Effector memory CD4-positive, alpha-beta T cell (primary cell): ENCODE results near the gene RAB3GAP1.

Source experiments
- DNase-seq, 3 donors: peaks; one replicate each; pipeline ENCODE4 v3.0.0-alpha.2; 2020
- H3K27ac ChIP-seq: 2 replicates; pipeline ENCODE4 v1.7.0; 2013; ENCODE audit warnings: mild to moderate bottlenecking, low read length, moderate library complexity; ENCODE audit not compliant: insufficient read depth, poor library complexity, severe bottlenecking
- H3K27me3 ChIP-seq: replicated peaks from 2 replicates; pipeline ENCODE4 v1.7.0; 2013; ENCODE audit warnings: mild to moderate bottlenecking, low read length; ENCODE audit not compliant: insufficient read depth, control insufficient read depth, poor library complexity, severe bottlenecking
- H3K36me3 ChIP-seq: 2 replicates; pipeline ENCODE4 v1.7.0; 2013; ENCODE audit warnings: mild to moderate bottlenecking, low read length, moderate library complexity; ENCODE audit not compliant: control insufficient read depth, insufficient read depth
- H3K4me1 ChIP-seq: 2 replicates; pipeline ENCODE4 v1.7.0; 2013; ENCODE audit warnings: low read length, mild to moderate bottlenecking; ENCODE audit not compliant: control insufficient read depth, insufficient read depth, poor library complexity, severe bottlenecking
- H3K4me3 ChIP-seq: 2 replicates; pipeline ENCODE4 v1.7.0; 2013; ENCODE audit warnings: low read length, low read depth, mild to moderate bottlenecking; ENCODE audit not compliant: insufficient read depth, poor library complexity, severe bottlenecking
- H3K9me3 ChIP-seq: 2 replicates; pipeline ENCODE4 v1.7.0; 2013; ENCODE audit warnings: mild to moderate bottlenecking, low read length, moderate library complexity; ENCODE audit not compliant: control insufficient read depth

Gene RAB3GAP1

DNA sequence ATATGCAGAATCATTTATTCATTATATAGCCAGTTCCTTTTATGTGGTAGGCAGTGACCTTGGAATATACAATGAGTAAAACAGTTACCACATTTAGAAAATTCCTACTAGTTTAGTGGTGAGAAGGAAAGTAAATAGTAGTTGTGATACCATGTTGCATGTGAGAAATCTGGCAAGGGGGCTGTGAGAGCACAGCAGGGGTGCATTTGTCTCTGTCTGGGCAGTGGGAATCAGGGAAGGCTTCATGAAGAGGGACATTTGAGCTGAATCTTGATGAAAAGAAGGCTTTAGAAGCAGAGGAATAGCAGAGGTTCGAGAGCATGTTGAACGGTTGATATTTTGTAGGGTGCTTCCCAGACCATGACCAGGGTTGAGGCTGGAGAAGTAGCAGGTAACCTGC, 78.7 kb downstream of the RAB3GAP1 start:
- Histone ChIP-seq H3K9me3 (no peaks in the 10 kb centered on the region), H3K36me3 (peaks cover 62% of the 10 kb centered on the region), H3K4me1 (no peaks in the 10 kb centered on the region), H3K27ac (no peak overlapping the region), H3K4me3 (no peak overlapping the region), H3K27me3 (no peaks in the 10 kb centered on the region)
- no peak for DNase-seq

DNA sequence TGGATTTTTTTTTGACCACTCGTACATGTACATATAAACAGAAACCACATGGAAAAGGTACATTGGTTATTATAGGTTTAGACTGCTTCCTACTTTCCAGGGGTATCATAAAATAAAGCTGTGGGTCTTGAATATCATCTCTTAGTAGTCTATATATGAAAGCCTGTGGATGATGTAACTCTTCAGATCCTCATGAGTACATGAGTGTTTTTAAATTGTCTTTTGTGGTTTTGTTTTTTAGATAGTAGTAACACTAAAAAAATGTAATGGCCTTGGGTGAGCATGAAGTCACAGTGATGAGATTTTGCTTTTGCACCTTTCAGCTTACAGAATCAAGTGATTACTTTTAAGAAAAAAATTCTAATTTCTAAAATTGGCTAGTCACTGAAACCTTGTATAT, 80.2 kb downstream of the RAB3GAP1 start:
- Histone ChIP-seq H3K36me3 (peaks cover 55% of the 10 kb centered on the region), H3K4me1 (no peaks in the 10 kb centered on the region), H3K27ac (no peak overlapping the region), H3K4me3 (no peak overlapping the region), H3K9me3 (no peaks in the 10 kb centered on the region), H3K27me3 (no peaks in the 10 kb centered on the region)
- DNase-seq: no peak

- Histone ChIP-seq H3K36me3 (peaks cover 35% of the 10 kb centered on the region), H3K9me3 (no peaks in the 10 kb centered on the region), H3K4me1 (no peaks in the 10 kb centered on the region), H3K27me3 (no peaks in the 10 kb centered on the region), H3K27ac (no peak overlapping the region), H3K4me3 (no peak overlapping the region)
- DNase-seq: no peak
Measured at GRCh38 chr2:135140606-135141005, 88.5 kb downstream of the RAB3GAP1 start.

GRCh38 chr2:135142323-135142722, 90.2 kb downstream of the RAB3GAP1 start:
- Histone ChIP-seq H3K27ac (no peak overlapping the region), H3K27me3 (no peaks in the 10 kb centered on the region), H3K4me1 (no peaks in the 10 kb centered on the region), H3K4me3 (no peak overlapping the region), H3K9me3 (no peaks in the 10 kb centered on the region), H3K36me3 (peaks cover 29% of the 10 kb centered on the region)
- DNase-seq: no peak

- H3K4me3 ChIP-seq: no peak overlapping the region
- DNase-seq: no peak
Measured at GRCh38 chr2:135144343-135144742, 92.3 kb downstream of the RAB3GAP1 start.

GRCh38 chr2:135149251-135149650, 97.2 kb downstream of the RAB3GAP1 start:
- H3K4me1 ChIP-seq: no peaks in the 10 kb centered on the region
- H3K27ac ChIP-seq: no peak overlapping the region
- no peaks in the 10 kb centered on the region for H3K9me3 ChIP-seq
- H3K36me3 ChIP-seq: peaks cover 25% of the 10 kb centered on the region
- no peaks in the 10 kb centered on the region for H3K27me3 ChIP-seq
- DNase-seq: no peak
- H3K4me3 ChIP-seq: no peak overlapping the region

More at GRCh38 chr2:135144343-135144742, 92.3 kb downstream of the RAB3GAP1 start:
- Histone ChIP-seq H3K27me3 (no peaks in the 10 kb centered on the region), H3K27ac (no peak overlapping the region), H3K9me3 (no peaks in the 10 kb centered on the region), H3K36me3 (peaks cover 26% of the 10 kb centered on the region), H3K4me1 (no peaks in the 10 kb centered on the region)

DNA sequence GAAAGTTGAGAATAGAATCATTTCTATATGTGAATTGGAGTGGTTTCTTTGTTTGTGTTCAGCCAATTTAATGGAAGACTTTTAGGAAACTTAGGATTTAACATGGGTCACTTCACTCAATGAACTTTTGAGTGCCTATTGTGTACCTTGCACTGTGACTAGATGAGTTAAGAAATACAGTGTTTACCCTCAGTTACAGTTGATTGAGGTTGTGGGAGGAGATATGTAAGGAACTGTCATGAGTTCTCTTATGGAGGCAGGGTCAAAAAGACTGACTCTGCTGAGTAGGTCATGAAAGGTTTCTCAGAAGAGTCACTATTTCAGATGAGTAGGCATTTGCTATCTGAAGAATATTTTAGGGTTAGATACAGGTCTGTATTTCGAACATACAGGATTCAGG, 98.6 kb downstream of the RAB3GAP1 start:
- peaks cover 38% of the 10 kb centered on the region for H3K36me3 ChIP-seq
- H3K9me3 ChIP-seq: no peaks in the 10 kb centered on the region
- H3K4me3 ChIP-seq: no peak overlapping the region
- no peaks in the 10 kb centered on the region for H3K4me1 ChIP-seq
- no peak for DNase-seq
- no peaks in the 10 kb centered on the region for H3K27me3 ChIP-seq
- no peak overlapping the region for H3K27ac ChIP-seq

- Histone ChIP-seq H3K4me3 (no peak overlapping the region), H3K4me1 (no peaks in the 10 kb centered on the region), H3K36me3 (peaks cover 40% of the 10 kb centered on the region), H3K9me3 (no peaks in the 10 kb centered on the region), H3K27ac (no peak overlapping the region), H3K27me3 (no peaks in the 10 kb centered on the region)
- no peak for DNase-seq
Measured at GRCh38 chr2:135151615-135152014, 99.5 kb downstream of the RAB3GAP1 start.

- Histone ChIP-seq H3K9me3 (no peaks in the 10 kb centered on the region), H3K4me3 (no peak overlapping the region), H3K4me1 (no peaks in the 10 kb centered on the region), H3K36me3 (peaks cover 46% of the 10 kb centered on the region), H3K27me3 (no peaks in the 10 kb centered on the region), H3K27ac (no peak overlapping the region)
- DNase-seq: no peak
Measured at GRCh38 chr2:135152361-135152760, 100.3 kb downstream of the RAB3GAP1 start.

DNA sequence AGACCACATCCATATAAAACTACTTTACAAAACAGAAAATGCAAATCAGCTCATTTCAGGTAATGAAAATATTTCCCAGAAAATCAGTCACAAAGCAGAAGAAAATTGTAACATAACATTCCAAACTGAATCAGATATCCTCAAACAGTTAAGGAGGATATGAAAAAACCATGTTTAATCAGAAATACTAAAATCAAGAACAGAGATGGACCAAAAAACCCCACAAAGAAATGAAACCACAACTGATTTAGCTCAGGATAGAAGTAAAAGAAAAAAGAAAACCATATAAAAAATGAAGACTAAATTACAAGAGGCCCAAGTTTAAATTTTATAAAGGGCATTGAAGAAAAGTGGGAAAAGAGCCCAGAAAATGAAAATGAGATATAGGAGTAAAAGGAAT, 102.9 kb downstream of the RAB3GAP1 start:
- DNase-seq: no peak
- Histone ChIP-seq H3K27ac (no peak overlapping the region), H3K36me3 (peaks cover 56% of the 10 kb centered on the region), H3K27me3 (no peaks in the 10 kb centered on the region), H3K9me3 (no peaks in the 10 kb centered on the region), H3K4me1 (no peaks in the 10 kb centered on the region), H3K4me3 (no peak overlapping the region)

GRCh38 chr2:135157856-135158255, 105.8 kb downstream of the RAB3GAP1 start:
- H3K4me3 ChIP-seq: no peak overlapping the region
- no peak overlapping the region for H3K27ac ChIP-seq
- H3K27me3 ChIP-seq: no peaks in the 10 kb centered on the region
- no peaks in the 10 kb centered on the region for H3K4me1 ChIP-seq
- no peak for DNase-seq
- H3K36me3 ChIP-seq: peaks cover 54% of the 10 kb centered on the region
- no peaks in the 10 kb centered on the region for H3K9me3 ChIP-seq
